Endothelial cell of umbilical vein (primary cell): Measurements from ENCODE around the gene CDCP1. TPM values are rescaled to one million over a fixed set of nuclear protein-coding genes. Genes with fewer than 3 reads are reported as not detected.

ENCODE experiments used
- BruUV-seq: library from RNA; stranded (reverse); fragments of 400-500 nt; replicated peaks from 2 replicates; lab custom pipeline; 2021; lab: Mats Ljungman, UMichigan
- CTCF ChIA-PET: fragments of 300-600, 350-600 bp; sonication (Branson Sonifier 250); formaldehyde crosslinking; loops from one replicate; lab custom pipeline; 2021; ENCODE audit warnings: antibody characterized with exemption, inconsistent platforms; lab: Charles Lee
- POLR2A ChIA-PET: fragments of 300-600, 350-600 bp; sonication (Branson Sonifier 250); formaldehyde crosslinking; loops from one replicate; lab custom pipeline; 2021; ENCODE audit warnings: antibody characterized with exemption, inconsistent platforms; lab: Charles Lee
- DNase-seq: peaks from one replicate; pipeline ENCODE4 v3.0.0-alpha.2; 2011; ENCODE audit warnings: low read depth, low spot score
- FAIRE-seq: peaks from 2 replicates; lab custom pipeline; 2011; peaks lifted over from hg19 to GRCh38; lab: Jason Lieb, UNC
- H2AFZ ChIP-seq: 2 replicates; pipeline ENCODE4 v1.6.0; 2012; ENCODE audit warnings: low read depth, low read length, control low read depth, inconsistent platforms
- H3K27ac ChIP-seq: 2 replicates; pipeline ENCODE4 v1.5.1; 2011; ENCODE audit warnings: low read depth, mild to moderate bottlenecking, control low read depth, low read length, moderate library complexity; ENCODE audit not compliant: insufficient read depth
- H3K27me3 ChIP-seq, 2 experiments: 2 replicates each; pipeline versions ENCODE4 v1.6.0 to v1.6.1; 2011; ENCODE audit warnings: low read length in 2 of 2, mixed read lengths in 1 of 2; ENCODE audit not compliant: control insufficient read depth in 2 of 2, insufficient read depth in 2 of 2
- H3K36me3 ChIP-seq, 2 experiments: 2 replicates in 1 of 2; 3 replicates in 1 of 2; pipeline ENCODE4 v1.5.1; 2011; ENCODE audit warnings: low read length in 2 of 2, mild to moderate bottlenecking in 1 of 2, moderate library complexity in 1 of 2; ENCODE audit not compliant: control insufficient read depth in 2 of 2, insufficient read depth in 2 of 2; ENCODE audit errors: extremely low read depth in 1 of 2
- H3K4me1 ChIP-seq: 3 replicates; pipeline ENCODE4 v1.5.1; 2011; ENCODE audit warnings: mild to moderate bottlenecking, low read length; ENCODE audit not compliant: control insufficient read depth, insufficient read depth; ENCODE audit errors: extremely low read depth
- H3K4me2 ChIP-seq: 2 replicates; pipeline ENCODE4 v1.6.1; 2011; ENCODE audit warnings: low read length, control low read depth, mixed read lengths; ENCODE audit not compliant: insufficient read depth
- H3K4me3 ChIP-seq, 3 experiments: fragments of 200-600 bp in 1 of 3; sonication (generic), shearing (Covaris generic) in 1 of 3; replicated peaks in 1 of 3; 2 replicates each; pipeline ENCODE4 v1.5.1; 2011 to 2016; ENCODE audit warnings: control low read depth in 3 of 3, low read length in 3 of 3, mild to moderate bottlenecking in 2 of 3, inconsistent platforms in 1 of 3, low read depth in 1 of 3, moderate library complexity in 1 of 3; ENCODE audit not compliant: insufficient read depth in 1 of 3
- H3K79me2 ChIP-seq: 2 replicates; pipeline ENCODE4 v1.6.0; 2012; ENCODE audit warnings: low read length, inconsistent platforms; ENCODE audit not compliant: control insufficient read depth, insufficient read depth
- H3K9ac ChIP-seq: replicated peaks from 2 replicates; pipeline ENCODE3; 2011; ENCODE audit warnings: low read length, control low read depth; ENCODE audit not compliant: insufficient read depth; ENCODE audit errors: extremely low read depth
- H3K9me1 ChIP-seq: replicated peaks from 3 replicates; pipeline ENCODE4 v1.6.0; 2011; ENCODE audit warnings: mild to moderate bottlenecking, low read length; ENCODE audit not compliant: control insufficient read depth, insufficient read depth; ENCODE audit errors: extremely low read depth
- H3K9me3 ChIP-seq: replicated peaks from 2 replicates; pipeline ENCODE4 v1.5.1; 2012; ENCODE audit warnings: low read length, inconsistent platforms; ENCODE audit not compliant: control insufficient read depth, insufficient read depth
- H4K20me1 ChIP-seq: replicated peaks from 2 replicates; pipeline ENCODE3; 2011; ENCODE audit warnings: mild to moderate bottlenecking, low read length; ENCODE audit not compliant: control insufficient read depth, insufficient read depth; ENCODE audit errors: extremely low read depth
- CTCF ChIP-seq, 2 donors: IDR thresholded peaks; 1 replicate in 1 of 2; 2 replicates in 1 of 2; pipeline ENCODE4 v1.5.1; 2011; ENCODE audit warnings: low read length in 2 of 2, mild to moderate bottlenecking in 2 of 2, moderate library complexity in 2 of 2, control low read depth in 1 of 2, inconsistent platforms in 1 of 2, low read depth in 1 of 2; ENCODE audit not compliant: insufficient read depth in 1 of 2; ENCODE audit errors: extremely low read depth in 1 of 2
- EZH2 ChIP-seq: IDR thresholded peaks from 2 replicates; pipeline ENCODE4 v1.6.1; 2012; ENCODE audit warnings: borderline replicate concordance, low read depth, mild to moderate bottlenecking, moderate library complexity, low read length, inconsistent platforms; ENCODE audit not compliant: severe bottlenecking
- FOS ChIP-seq: IDR thresholded peaks from 2 replicates; pipeline ENCODE4 v1.6.1; 2011; ENCODE audit warnings: mild to moderate bottlenecking, low read length, moderate library complexity, borderline replicate concordance; ENCODE audit not compliant: insufficient read depth
- GATA2 ChIP-seq: IDR thresholded peaks from 2 replicates; pipeline ENCODE4 v1.7.0; 2011; ENCODE audit warnings: low read depth, mild to moderate bottlenecking, moderate library complexity, mixed read lengths, low read length; ENCODE audit not compliant: insufficient read length, insufficient read depth
- JUN ChIP-seq: IDR thresholded peaks from 2 replicates; pipeline ENCODE4 v1.6.1; 2011; ENCODE audit warnings: borderline replicate concordance, low read depth; ENCODE audit not compliant: insufficient read length, insufficient read depth
- MAX ChIP-seq: IDR thresholded peaks from 2 replicates; pipeline ENCODE4 v1.6.1; 2011; ENCODE audit not compliant: insufficient read depth, insufficient read length
- MYC ChIP-seq: IDR thresholded peaks from one replicate; pipeline ENCODE4 v1.6.1; 2011; ENCODE audit warnings: mild to moderate bottlenecking, low read depth, low read length
- POLR2A ChIP-seq: IDR thresholded peaks from 2 replicates; pipeline ENCODE4 v1.6.1; 2012; ENCODE audit warnings: low read depth, mild to moderate bottlenecking, control low read depth, low read length
- POLR2AphosphoS5 ChIP-seq: IDR thresholded peaks from 2 replicates; pipeline ENCODE4 v1.6.1; 2012; ENCODE audit warnings: low read depth, mild to moderate bottlenecking, control low read depth, low read length, moderate library complexity; ENCODE audit not compliant: insufficient read depth
- dilution Hi-C: fragments of 300-500 bp; cut with MboI; formaldehyde crosslinking; loops from one replicate; pipeline ENCODE4 v1.15.0; 2019; ENCODE audit warnings: low sequenced_read_pairs; ENCODE audit not compliant: extremely low pct_ligation_motif_present
- intact Hi-C: fragments of 100-400 bp; cut with micrococcal nuclease; formaldehyde crosslinking; loops from one replicate; pipeline ENCODE4 v1.10.0; 2022
- polyA plus RNA-seq, 4 experiments: library from polyadenylated mRNA; depleted of rRNA in 3 of 4; stranded (reverse) in 3 of 4; unstranded in 1 of 4; fragments of >200 nt; gene quantifications; 2 replicates each; pipeline versions ENCODE4 v1.2.1 to v1.2.3, GENCODE V29; 2011 to 2012; ENCODE audit warnings: missing spikeins in 1 of 4
- total RNA-seq: library from RNA; stranded (reverse); gene quantifications from 2 replicates; pipeline ENCODE4 v1.2.3, GENCODE V29; 2021

CDCP1 gene
- total and polyA plus RNA-seq, 2 donors (not counting 3 experiments of a cell fraction or from before 2014, with no cell fraction given): 0.01 to 0.22 TPM

- dilution Hi-C loops: no loop called here
- H3K9ac ChIP-seq: no peak overlapping the region
- DNase-seq: no peak
- H4K20me1 ChIP-seq: no peaks in the 10 kb centered on the region
- intact Hi-C loops: no loop called here
- H3K9me1 ChIP-seq: no peaks in the 10 kb centered on the region
- FAIRE-seq: no peak
- peaks cover 34 to 52% of the 10 kb centered on the region in 2 experiments for H3K27me3 ChIP-seq
- BruUV-seq: no TSS peak
- peaks cover 8% of the 10 kb centered on the region for H3K4me1 ChIP-seq
- H3K79me2 ChIP-seq: no peaks in the 10 kb centered on the region
- CTCF ChIA-PET: interaction anchor here (0.9 to 1.2 kb wide), 2 partner anchors 10 to 105 kb away, joined by 3 read pairs; no protein-coding TSS in a partner anchor
- H2AFZ ChIP-seq: peak overlapping the region; percentile 86
- H3K27ac ChIP-seq: no peak overlapping the region
- POLR2A ChIA-PET: no interaction called here
- peak overlapping the region; percentile 69 for H3K4me2 ChIP-seq
- no peak for TF ChIP-seq POLR2A
- no peak for TF ChIP-seq MYC
- TF ChIP-seq GATA2: no peak
- no peak for TF ChIP-seq CTCF (IDR thresholded peaks at IDR 0.05; ENCODE audit: extremely low read depth in 1 of 2, insufficient read depth in 1 of 2, low read depth in 1 of 2, low read length in 2 of 2)
- no peak for TF ChIP-seq MAX
- TF ChIP-seq EZH2: no peak
- no peak for TF ChIP-seq POLR2AphosphoS5
- no peak for TF ChIP-seq JUN
- no peak for TF ChIP-seq FOS
- H3K9me3 ChIP-seq: no peaks in the 10 kb centered on the region
- peak overlapping the region in 2 of 3 experiments; percentile 35 to 70 for H3K4me3 ChIP-seq
- H3K36me3 ChIP-seq: no peaks in the 10 kb centered on the region
These were observed 955 bp downstream of the CDCP1 start for GRCh38 chr3:45145223-45145622.
